Gastrocnemius medialis (tissue), 4 donors: Measurements from ENCODE around the gene DNAJB12.

ENCODE experiments used
- POLR2A ChIP-seq, 2 donors: fragments of 450-650 bp; IDR thresholded peaks; one replicate each; pipeline ENCODE4 v1.6.1; 2017; ENCODE audit warnings: antibody characterized with exemption in 2 of 2, mild to moderate bottlenecking in 2 of 2, moderate library complexity in 2 of 2
- TF ChIP-seq, protein P1 (sequence below), 5 experiments: fragments of 450-650 bp in 3 of 5; fragments of 200-600 bp in 2 of 5; sonication (generic) in 2 of 5; IDR thresholded peaks in 4 of 5; conservative IDR thresholded peaks in 1 of 5; 1 replicate in 4 of 5; 2 replicates in 1 of 5; pipeline ENCODE4 v1.5.1; 2016 to 2019; ENCODE audit warnings: antibody characterized with exemption in 5 of 5, mild to moderate bottlenecking in 3 of 5, moderate library complexity in 3 of 5

DNA sequence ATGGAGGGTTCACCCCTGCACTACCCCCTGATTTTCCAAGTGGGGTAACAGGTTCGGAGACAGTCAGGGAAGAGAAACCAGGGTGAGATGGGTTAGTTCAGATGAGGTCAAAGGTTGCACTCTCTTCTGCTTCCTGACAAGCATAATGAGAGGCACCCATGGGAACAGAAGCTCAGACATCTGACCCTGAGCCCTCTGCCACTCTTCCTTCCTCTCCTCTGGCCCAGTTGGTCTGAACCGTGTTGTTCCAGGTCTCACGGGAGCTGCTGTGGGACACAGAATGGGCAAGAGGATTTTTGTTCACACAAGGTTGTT, 38.4 kb downstream of the DNAJB12 start:
- TF ChIP-seq, protein P1, sequence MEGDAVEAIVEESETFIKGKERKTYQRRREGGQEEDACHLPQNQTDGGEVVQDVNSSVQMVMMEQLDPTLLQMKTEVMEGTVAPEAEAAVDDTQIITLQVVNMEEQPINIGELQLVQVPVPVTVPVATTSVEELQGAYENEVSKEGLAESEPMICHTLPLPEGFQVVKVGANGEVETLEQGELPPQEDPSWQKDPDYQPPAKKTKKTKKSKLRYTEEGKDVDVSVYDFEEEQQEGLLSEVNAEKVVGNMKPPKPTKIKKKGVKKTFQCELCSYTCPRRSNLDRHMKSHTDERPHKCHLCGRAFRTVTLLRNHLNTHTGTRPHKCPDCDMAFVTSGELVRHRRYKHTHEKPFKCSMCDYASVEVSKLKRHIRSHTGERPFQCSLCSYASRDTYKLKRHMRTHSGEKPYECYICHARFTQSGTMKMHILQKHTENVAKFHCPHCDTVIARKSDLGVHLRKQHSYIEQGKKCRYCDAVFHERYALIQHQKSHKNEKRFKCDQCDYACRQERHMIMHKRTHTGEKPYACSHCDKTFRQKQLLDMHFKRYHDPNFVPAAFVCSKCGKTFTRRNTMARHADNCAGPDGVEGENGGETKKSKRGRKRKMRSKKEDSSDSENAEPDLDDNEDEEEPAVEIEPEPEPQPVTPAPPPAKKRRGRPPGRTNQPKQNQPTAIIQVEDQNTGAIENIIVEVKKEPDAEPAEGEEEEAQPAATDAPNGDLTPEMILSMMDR (IDR thresholded peaks at IDR 0.05 in 4 of 5, conservative IDR thresholded peaks at IDR 0.05 in 1 of 5), result no peak
- TF ChIP-seq POLR2A (IDR thresholded peaks at IDR 0.05), result no peak
